AG09309 (cell line): ENCODE results near the gene FETUB.

Source experiments
- DNase-seq: peaks from one replicate; pipeline ENCODE4 v3.0.0-alpha.2; 2010; ENCODE audit warnings: low read depth
- H3K4me3 ChIP-seq: 2 replicates; pipeline ENCODE4 v1.5.1; 2011; ENCODE audit warnings: mild to moderate bottlenecking, low read depth, low read length, moderate library complexity; ENCODE audit not compliant: control insufficient read depth
- CTCF ChIP-seq: IDR thresholded peaks from 2 replicates; pipeline ENCODE4 v1.5.1; 2011; ENCODE audit warnings: mild to moderate bottlenecking, low read depth, low read length, inconsistent platforms; ENCODE audit not compliant: insufficient read depth, control insufficient read depth; ENCODE audit errors: missing control alignments

FETUB gene

GRCh38 chr3:186663361-186664118, 23.3 kb downstream of the FETUB start:
- TF ChIP-seq CTCF = no peak
- no peak for DNase-seq
- no peak overlapping the region for H3K4me3 ChIP-seq

DNA sequence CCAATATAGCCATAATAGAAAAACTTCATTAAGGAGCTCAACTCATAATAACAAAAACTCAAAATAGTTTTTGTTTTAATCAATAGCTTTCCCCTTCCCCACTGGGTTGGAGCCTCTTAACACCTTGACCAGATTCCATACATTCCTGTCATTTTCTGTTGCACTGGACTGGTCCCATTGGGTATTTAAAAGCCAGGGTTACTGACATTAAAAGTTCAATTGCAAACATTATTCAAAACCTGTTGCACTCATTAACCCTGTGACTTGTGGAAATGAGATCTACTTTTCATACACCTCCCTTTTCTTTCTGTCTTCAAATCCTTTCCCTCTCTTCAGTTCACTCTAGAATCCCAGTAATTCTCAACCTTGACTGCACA, 23.9 kb downstream of the FETUB start:
- no peak for TF ChIP-seq CTCF
- DNase-seq = no peak
- no peak overlapping the region for H3K4me3 ChIP-seq

DNA sequence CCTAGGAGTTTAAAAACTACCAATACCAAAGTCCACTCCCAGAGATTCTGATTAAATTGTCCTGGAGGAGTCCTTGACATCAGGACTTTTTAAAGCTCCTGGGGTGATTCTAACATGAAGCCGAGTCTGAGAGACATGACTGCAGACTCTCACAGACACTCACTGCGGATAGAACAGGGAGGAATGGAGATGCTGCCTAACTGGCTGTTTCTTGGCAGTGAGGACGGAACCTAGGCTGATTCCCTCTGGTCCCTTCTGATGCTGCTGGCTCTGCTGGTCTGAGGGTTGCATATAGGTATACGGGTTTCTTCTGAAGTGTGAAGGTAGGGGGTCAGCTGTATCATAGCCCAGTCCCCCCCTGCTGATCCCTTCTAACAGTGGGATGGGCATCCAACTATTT, 24.3 kb downstream of the FETUB start:
- no peak for DNase-seq
- no peak for TF ChIP-seq CTCF
- H3K4me3 ChIP-seq = no peak overlapping the region

GRCh38 chr3:186665625-186666188, 25.5 kb downstream of the FETUB start, which contains the start of gene HRG:
Gene HRG (plus strand): TSS chr3:186666014. CDS start chr3:186666032, 18 bp downstream.
- TF ChIP-seq CTCF = no peak
- no peak for DNase-seq
- no peak within 1 kb of the TSS for H3K4me3 ChIP-seq

- H3K4me3 ChIP-seq = no peak overlapping the region
- no peak for TF ChIP-seq CTCF
- no peak for DNase-seq
Measured at GRCh38 chr3:186668426-186668825, 28.2 kb downstream of the FETUB start.

DNA sequence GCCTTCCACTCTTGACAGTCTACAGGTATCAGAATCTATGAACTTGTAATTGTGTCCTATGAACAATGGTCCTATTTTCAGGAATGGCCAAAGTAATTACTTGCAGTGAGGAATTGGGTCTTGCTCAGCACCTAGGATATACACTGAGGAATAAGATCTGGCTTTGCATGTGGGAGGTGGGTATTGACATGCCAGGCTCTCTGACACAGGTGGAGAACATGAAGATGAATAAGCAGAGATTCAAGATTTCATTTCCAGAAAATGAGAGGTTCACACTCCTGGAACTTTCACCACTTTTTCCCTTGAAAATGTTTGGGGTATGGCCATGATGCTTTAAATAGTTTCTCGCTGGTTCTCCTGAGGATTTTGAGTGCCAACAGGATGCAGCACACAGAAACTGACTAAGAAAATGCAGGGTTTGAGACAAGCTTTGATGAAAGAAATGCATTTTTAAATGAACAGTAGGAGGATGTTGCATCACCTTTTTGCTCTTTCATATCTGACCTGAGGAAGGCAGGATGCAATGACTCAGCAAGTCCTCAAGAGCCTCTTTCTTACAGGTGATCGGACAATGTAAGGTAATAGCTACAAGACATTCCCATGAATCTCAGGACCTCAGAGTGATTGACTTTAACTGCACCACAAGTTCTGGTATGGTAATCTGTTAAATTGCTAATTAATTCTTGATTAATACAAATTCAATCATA, 29.3 kb downstream of the FETUB start:
- no peak for DNase-seq
- H3K4me3 ChIP-seq = no peak overlapping the region
- no peak for TF ChIP-seq CTCF
